DOHH2 (cell line): ENCODE results near the gene ZNF385D.

Source experiments
- CTCF ChIP-seq: fragments of 200-600 bp; sonication (generic); IDR thresholded peaks from one replicate; pipeline ENCODE4 v1.5.1; 2014; ENCODE audit warnings: antibody characterized with exemption, mild to moderate bottlenecking, low read depth, low read length; ENCODE audit not compliant: poor library complexity, severe bottlenecking
- EZH2phosphoT487 ChIP-seq: fragments of 200-600 bp; sonication (generic); IDR thresholded peaks from 2 replicates; pipeline ENCODE4 v1.6.1; 2017; ENCODE audit warnings: borderline replicate concordance, mild to moderate bottlenecking, antibody characterized with exemption, low read length, moderate library complexity, mixed read lengths

GRCh38 chr3:21534462-21534861, 216.5 kb downstream of the ZNF385D start:
- TF ChIP-seq CTCF, result no peak
- TF ChIP-seq EZH2phosphoT487, result no peak
